CD4-positive, alpha-beta T cell (primary cell): ENCODE measurements around the gene NCK1. TPM values are rescaled to one million over a fixed set of nuclear protein-coding genes. Genes with fewer than 3 reads are reported as not detected.

Experiments used
- ATAC-seq: fragments of 200-7000 bp; cut with Tn5 transposase; one replicate; pipeline ENCODE4 v1.10.0; 2022; ENCODE audit warnings: mild to moderate bottlenecking; ENCODE audit not compliant: poor library complexity
- CTCF ChIA-PET: fragments of 350-600 bp; sonication (Branson Sonifier 250); formaldehyde crosslinking; loops from one replicate; lab custom pipeline; 2021; ENCODE audit warnings: antibody characterized with exemption, inconsistent platforms; lab: Charles Lee
- POLR2A ChIA-PET: fragments of 350-600 bp; sonication (Branson Sonifier 250); formaldehyde crosslinking; loops from one replicate; lab custom pipeline; 2021; ENCODE audit warnings: antibody characterized with exemption, inconsistent platforms; lab: Charles Lee
- DNase-seq, 14 experiments: peaks; one replicate each; pipeline ENCODE4 v3.0.0-alpha.2; 2013 to 2020; ENCODE audit warnings: mixed read lengths in 2 of 14
- H3K27ac ChIP-seq, 2 donors: one replicate each; pipeline versions ENCODE4 v1.5.1 to v1.7.0; 2013; ENCODE audit warnings: low read length in 2 of 2, low read depth in 1 of 2, mild to moderate bottlenecking in 1 of 2
- H3K27me3 ChIP-seq, 2 experiments: 1 replicate in 1 of 2; 2 replicates in 1 of 2; pipeline versions ENCODE4 v1.6.1 to v1.7.0; 2013; ENCODE audit warnings: low read length in 2 of 2, control low read depth in 1 of 2, mild to moderate bottlenecking in 1 of 2, moderate library complexity in 1 of 2; ENCODE audit not compliant: insufficient read depth in 2 of 2, control insufficient read depth in 1 of 2
- H3K36me3 ChIP-seq: one replicate; pipeline ENCODE4 v1.6.1; 2013; ENCODE audit warnings: low read length, control low read depth; ENCODE audit not compliant: insufficient read depth
- H3K4me1 ChIP-seq: one replicate; pipeline ENCODE4 v1.6.1; 2013; ENCODE audit warnings: low read length, control low read depth; ENCODE audit not compliant: insufficient read depth
- H3K4me3 ChIP-seq: one replicate; pipeline ENCODE4 v1.5.1; 2013; ENCODE audit warnings: mild to moderate bottlenecking, low read length, moderate library complexity
- H3K9me3 ChIP-seq, 2 experiments: 1 replicate in 1 of 2; 2 replicates in 1 of 2; pipeline versions ENCODE4 v1.6.1 to v1.7.0; 2013; ENCODE audit warnings: low read length in 2 of 2, mild to moderate bottlenecking in 2 of 2, control low read depth in 1 of 2, moderate library complexity in 1 of 2; ENCODE audit not compliant: control insufficient read depth in 1 of 2, insufficient read depth in 1 of 2
- H3K27ac Mint-ChIP-seq: one replicate; pipeline ENCODE4 v1.8.0; 2020; ENCODE audit warnings: mixed read lengths
- H3K27me3 Mint-ChIP-seq: one replicate; pipeline ENCODE4 v1.8.0; 2021; ENCODE audit warnings: mixed read lengths
- H3K36me3 Mint-ChIP-seq: one replicate; pipeline ENCODE4 v1.8.0; 2021; ENCODE audit warnings: low read depth, mixed read lengths
- H3K4me1 Mint-ChIP-seq: one replicate; pipeline ENCODE4 v1.8.0; 2021; ENCODE audit warnings: low read depth, mixed read lengths
- H3K4me3 Mint-ChIP-seq: one replicate; pipeline ENCODE4 v1.8.0; 2020; ENCODE audit warnings: mild to moderate bottlenecking, mixed read lengths
- H3K9me3 Mint-ChIP-seq: one replicate; pipeline ENCODE4 v1.8.0; 2020; ENCODE audit warnings: mixed read lengths
- CTCF ChIP-seq: fragments of 200-600 bp; IDR thresholded peaks from one replicate; pipeline ENCODE4 v1.8.0; 2022; ENCODE audit warnings: antibody characterized with exemption, mild to moderate bottlenecking
- intact Hi-C, 2 experiments: fragments of 100-400 bp; cut with DNase I in 1 of 2; cut with micrococcal nuclease in 1 of 2; formaldehyde crosslinking; loops; one replicate each; pipeline versions ENCODE4 v1.15.1 to v1.9.0; 2023 to 2025; cut with DNase I, micrococcal nuclease
- total RNA-seq, 174 experiments: library from RNA in 2 of 174; stranded (reverse) in 2 of 174; gene quantifications; one replicate each; pipeline ENCODE4 v1.2.3 and lab custom pipeline; 2021 to 2026

The NCK1 gene
- total RNA-seq, 2 experiments from 2014 or later: 52.9 to 55.0 TPM

DNA sequence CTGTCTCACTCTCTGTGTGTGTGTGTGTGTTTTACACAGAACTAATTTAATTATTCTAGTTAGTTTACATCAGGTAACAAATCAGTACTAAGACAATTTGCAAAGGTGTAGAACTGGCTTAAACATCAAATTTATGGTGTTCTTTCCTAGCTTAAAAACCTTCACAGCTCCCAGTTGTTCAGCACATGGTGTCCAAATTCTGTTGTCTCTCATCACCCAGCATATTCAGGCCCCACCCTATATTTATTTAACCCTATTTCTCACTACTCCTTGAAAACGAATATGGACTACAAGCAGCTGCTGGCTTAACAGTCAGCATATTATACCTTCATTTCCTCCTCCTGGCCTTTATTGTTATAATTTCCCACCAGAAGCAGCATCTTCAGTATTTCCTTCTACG is 96.9 kb downstream of the NCK1 start:
- no peak for DNase-seq
- CTCF ChIA-PET: interaction anchor here (0.6 kb wide), 1 partner anchor 319 kb away, joined by 3 read pairs; no protein-coding TSS in a partner anchor
- H3K4me3 ChIP-seq: no peak overlapping the region
- H3K27ac ChIP-seq: peak overlapping the region in 1 of 2 donors; percentile 4
- intact Hi-C loops: no loop called here
- POLR2A ChIA-PET: interaction anchor here (2.5 kb wide), 1 partner anchor 97 kb away, joined by 7 read pairs; the partner anchor contains the start of gene NCK1
- ATAC-seq: no peak
- TF ChIP-seq CTCF: no peak
- no peaks in the 10 kb centered on the region for H3K27me3 ChIP-seq
- no peaks in the 10 kb centered on the region for H3K9me3 ChIP-seq
- Mint-ChIP-seq H3K9me3 (no peaks in the 10 kb centered on the region), H3K36me3 (no peaks in the 10 kb centered on the region), H3K27ac (no peak overlapping the region), H3K4me1 (peaks cover 18% of the 10 kb centered on the region), H3K27me3 (no peaks in the 10 kb centered on the region), H3K4me3 (no peak overlapping the region)
- H3K36me3 ChIP-seq: no peaks in the 10 kb centered on the region
- H3K4me1 ChIP-seq: peaks cover 4% of the 10 kb centered on the region

DNA sequence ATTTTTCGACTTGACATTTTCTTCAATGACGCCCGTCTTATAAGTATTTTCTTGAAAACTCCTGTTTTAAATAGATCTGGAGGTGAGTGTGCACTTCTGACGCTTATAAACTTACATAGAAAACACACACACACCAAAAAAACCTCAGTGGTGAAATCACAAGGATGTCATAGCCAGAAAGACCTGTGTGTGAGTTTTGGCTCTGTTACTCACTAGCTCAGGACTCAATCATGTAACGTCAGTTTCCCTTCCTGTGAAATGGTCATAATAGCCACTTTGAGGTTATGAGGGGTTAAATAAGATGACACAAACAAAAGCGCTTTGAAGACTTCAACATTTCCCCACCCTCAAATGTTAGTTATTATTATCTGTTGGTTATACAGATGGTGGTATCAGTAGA is 97.6 kb downstream of the NCK1 start:
- no peak overlapping the region for H3K27ac ChIP-seq

DNA sequence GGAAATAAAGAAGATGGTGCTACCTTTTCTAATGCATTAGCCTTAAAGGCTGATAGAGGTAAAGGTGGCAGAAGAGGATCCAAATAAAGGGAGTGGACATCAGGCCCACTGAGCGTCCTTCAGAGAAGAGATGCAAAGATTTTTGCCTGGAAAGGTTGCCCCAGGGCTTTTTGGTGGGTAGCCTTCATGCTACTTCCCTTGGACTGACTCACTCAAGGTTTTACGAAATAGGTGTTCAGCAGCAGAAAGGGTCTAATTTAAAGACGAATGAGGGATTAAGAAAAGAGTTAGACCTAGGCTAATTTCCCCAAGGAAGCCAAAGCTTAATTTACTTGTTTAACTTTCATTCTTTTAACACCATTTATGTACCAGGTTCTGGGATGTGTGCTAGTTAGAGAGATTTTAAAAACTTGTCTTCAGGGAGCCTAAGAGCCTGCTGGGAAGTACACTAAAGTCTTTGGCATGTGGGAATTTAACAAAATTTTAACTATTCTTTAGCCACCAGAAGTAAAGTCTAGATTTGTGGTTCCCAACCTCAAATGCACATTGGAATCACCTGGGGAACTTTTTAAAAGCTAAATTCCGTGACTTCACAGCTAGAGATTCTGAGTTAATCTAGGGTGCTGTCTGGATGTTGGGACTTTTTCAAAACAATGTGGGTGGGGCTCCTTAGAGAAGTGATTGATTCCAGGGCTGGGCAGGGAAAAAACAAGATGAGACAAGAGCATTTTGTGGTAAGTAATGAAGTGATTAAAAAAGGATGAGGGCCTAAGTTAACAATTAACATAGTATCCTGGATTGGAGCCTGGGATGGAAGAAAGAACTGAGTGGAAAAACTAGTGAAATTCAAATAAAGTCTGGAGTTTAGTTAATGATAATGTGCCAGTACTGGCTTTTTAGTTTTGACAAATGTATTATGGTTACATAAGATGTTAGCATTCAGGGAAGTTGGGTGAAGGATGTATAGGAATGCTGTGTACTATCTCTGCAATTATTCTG is 99.1 kb downstream of the NCK1 start:
- Mint-ChIP-seq H3K27ac (no peak overlapping the region), H3K9me3 (no peaks in the 10 kb centered on the region), H3K27me3 (no peaks in the 10 kb centered on the region), H3K4me3 (no peak overlapping the region), H3K36me3 (no peaks in the 10 kb centered on the region), H3K4me1 (no peaks in the 10 kb centered on the region)
- POLR2A ChIA-PET: no interaction called here
- ATAC-seq: no peak
- no peaks in the 10 kb centered on the region for H3K36me3 ChIP-seq
- H3K27ac ChIP-seq: no peak overlapping the region
- no peak overlapping the region for H3K4me3 ChIP-seq
- no peaks in the 10 kb centered on the region for H3K27me3 ChIP-seq
- TF ChIP-seq CTCF: no peak
- CTCF ChIA-PET: interaction anchor here (1.8 kb wide), 1 partner anchor 10 kb away, joined by 6 read pairs; no protein-coding TSS in a partner anchor
- intact Hi-C loops: no loop called here
- no peaks in the 10 kb centered on the region for H3K9me3 ChIP-seq
- DNase-seq: no peak
- H3K4me1 ChIP-seq: no peaks in the 10 kb centered on the region

More for the DNA sequence above, 97.6 kb downstream of the NCK1 start:
- ATAC-seq (no peak), DNase-seq (no peak)
- Histone ChIP-seq H3K9me3 (no peaks in the 10 kb centered on the region), H3K4me3 (no peak overlapping the region), H3K27me3 (no peaks in the 10 kb centered on the region), H3K4me1 (peaks cover 4% of the 10 kb centered on the region), H3K36me3 (no peaks in the 10 kb centered on the region)
- Mint-ChIP-seq H3K27me3 (no peaks in the 10 kb centered on the region), H3K9me3 (no peaks in the 10 kb centered on the region), H3K4me1 (peaks cover 13% of the 10 kb centered on the region), H3K4me3 (no peak overlapping the region), H3K36me3 (no peaks in the 10 kb centered on the region), H3K27ac (no peak overlapping the region)
- ChIA-PET CTCF (interaction anchor here (0.6 kb wide), 1 partner anchor 320 kb away, joined by 3 read pairs; no protein-coding TSS in a partner anchor), POLR2A (interaction anchor here (2.5 kb wide), 1 partner anchor 98 kb away, joined by 7 read pairs; the partner anchor contains the start of gene NCK1)
- intact Hi-C loops: no loop called here
- TF ChIP-seq CTCF: no peak
